ENCODE measurements around the gene MAOB.

DNA sequence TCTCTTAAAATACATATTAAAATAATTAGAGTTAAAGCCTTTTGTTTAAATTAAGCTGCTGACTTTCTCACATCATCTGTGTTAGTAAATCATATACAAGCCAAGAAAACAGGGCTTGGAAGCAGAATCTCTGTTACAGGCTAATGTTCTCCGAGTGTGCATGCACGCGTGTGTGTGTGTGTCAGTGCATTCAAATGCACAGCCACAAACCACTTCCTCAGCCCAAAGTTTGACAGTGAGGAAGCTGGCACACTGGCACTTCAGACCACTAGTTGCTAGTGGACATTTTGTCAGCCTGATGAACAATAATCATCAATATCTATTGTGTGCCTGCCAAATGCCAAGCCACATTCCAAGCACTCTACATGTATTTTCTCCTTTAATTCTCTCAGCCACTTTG, 5.6 kb downstream of the MAOB start:
- TF ChIP-seq, protein P1, sequence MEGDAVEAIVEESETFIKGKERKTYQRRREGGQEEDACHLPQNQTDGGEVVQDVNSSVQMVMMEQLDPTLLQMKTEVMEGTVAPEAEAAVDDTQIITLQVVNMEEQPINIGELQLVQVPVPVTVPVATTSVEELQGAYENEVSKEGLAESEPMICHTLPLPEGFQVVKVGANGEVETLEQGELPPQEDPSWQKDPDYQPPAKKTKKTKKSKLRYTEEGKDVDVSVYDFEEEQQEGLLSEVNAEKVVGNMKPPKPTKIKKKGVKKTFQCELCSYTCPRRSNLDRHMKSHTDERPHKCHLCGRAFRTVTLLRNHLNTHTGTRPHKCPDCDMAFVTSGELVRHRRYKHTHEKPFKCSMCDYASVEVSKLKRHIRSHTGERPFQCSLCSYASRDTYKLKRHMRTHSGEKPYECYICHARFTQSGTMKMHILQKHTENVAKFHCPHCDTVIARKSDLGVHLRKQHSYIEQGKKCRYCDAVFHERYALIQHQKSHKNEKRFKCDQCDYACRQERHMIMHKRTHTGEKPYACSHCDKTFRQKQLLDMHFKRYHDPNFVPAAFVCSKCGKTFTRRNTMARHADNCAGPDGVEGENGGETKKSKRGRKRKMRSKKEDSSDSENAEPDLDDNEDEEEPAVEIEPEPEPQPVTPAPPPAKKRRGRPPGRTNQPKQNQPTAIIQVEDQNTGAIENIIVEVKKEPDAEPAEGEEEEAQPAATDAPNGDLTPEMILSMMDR (conservative IDR thresholded peaks at IDR 0.05; ENCODE audit: low read length) = no peak
- TF ChIP-seq EZH2phosphoT487 (IDR thresholded peaks at IDR 0.05; ENCODE audit: borderline replicate concordance) = no peak

Measured in Loucy (cell line).